ENCODE results near the gene SPATS2L. TPM values are rescaled to one million over a fixed set of nuclear protein-coding genes. Genes with fewer than 3 reads are reported as not detected.

Gene SPATS2L
- total and polyA plus RNA-seq, 12 donors = 23.4 to 104 (median 71.8) TPM

DNA sequence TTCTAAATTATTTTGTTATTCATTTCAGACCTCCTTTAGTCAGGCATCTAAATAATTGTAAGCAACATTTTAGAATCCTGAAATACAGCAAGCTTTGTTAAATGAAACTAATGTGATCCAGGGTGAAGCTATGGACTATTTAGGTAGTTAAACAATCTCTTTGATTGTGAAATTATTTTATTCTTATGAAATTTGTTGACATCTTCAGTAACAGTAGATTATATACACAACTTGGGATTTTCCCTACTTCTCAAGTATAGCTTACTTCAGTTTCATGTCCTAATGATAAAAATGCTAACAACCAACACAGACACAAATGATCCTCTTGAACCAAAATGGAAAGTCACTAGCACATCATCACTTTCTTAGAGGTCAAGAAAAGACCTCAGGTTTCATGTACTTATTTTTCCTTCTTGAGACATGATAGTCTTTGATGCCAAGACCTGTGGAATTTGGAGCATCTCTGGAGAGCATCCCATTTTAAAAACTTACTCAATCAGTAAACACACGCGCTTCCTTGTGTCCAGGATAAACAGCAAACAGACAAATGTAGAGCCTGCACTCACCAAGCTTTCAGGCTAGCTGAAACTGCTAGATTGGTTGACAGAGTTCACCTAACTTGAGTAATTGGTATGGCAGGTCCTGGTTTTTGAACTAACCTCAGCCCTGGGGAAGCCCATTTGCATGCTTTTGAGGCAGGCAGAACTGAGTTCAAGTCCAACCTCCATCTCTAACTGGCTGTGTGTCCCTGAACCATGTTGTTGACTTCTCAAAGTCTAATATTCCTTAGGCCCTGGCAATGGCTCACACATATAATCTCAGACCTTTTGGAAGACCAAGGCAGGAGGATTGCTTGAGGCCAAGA, 155.6 kb downstream of the SPATS2L start:
- TF ChIP-seq, protein P1, sequence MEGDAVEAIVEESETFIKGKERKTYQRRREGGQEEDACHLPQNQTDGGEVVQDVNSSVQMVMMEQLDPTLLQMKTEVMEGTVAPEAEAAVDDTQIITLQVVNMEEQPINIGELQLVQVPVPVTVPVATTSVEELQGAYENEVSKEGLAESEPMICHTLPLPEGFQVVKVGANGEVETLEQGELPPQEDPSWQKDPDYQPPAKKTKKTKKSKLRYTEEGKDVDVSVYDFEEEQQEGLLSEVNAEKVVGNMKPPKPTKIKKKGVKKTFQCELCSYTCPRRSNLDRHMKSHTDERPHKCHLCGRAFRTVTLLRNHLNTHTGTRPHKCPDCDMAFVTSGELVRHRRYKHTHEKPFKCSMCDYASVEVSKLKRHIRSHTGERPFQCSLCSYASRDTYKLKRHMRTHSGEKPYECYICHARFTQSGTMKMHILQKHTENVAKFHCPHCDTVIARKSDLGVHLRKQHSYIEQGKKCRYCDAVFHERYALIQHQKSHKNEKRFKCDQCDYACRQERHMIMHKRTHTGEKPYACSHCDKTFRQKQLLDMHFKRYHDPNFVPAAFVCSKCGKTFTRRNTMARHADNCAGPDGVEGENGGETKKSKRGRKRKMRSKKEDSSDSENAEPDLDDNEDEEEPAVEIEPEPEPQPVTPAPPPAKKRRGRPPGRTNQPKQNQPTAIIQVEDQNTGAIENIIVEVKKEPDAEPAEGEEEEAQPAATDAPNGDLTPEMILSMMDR (IDR thresholded peaks at IDR 0.05) = no peak
- intact Hi-C loops (cut with DNase I) = no loop called here
- 98% methylated on average over 2 of the region's 2 CpGs for WGBS, 2 donors

DNA sequence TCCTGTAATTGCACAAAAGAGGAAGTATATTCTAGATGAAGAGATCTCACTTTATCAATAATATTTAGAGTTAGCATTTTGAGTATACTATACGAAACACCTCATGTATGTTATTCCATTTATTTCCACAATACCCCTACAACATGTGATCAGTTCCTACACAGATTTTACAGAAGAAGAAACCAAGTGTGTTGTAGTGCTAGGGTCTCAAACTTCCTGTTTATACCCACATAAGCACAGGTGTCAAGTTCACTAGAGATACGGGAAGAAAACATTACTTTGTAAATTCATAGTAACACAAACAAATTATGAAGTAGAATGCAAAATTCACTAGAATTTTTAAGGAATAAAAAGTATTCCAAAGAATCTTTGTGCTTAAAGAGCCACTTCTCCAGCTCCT, 157.0 kb downstream of the SPATS2L start:
- Histone ChIP-seq H3K4me1 (peaks cover 0 to 15% (median 0%) of the 10 kb centered on the region in 9 donors), H3K4me3 (no peak overlapping the region), H3K36me3 (peaks cover 0 to 88% (median 14%) of the 10 kb centered on the region in 9 donors), H3K27me3 (no peaks in the 10 kb centered on the region), H3K27ac (no peak overlapping the region), H3K9me3 (no peaks in the 10 kb centered on the region)
- ATAC-seq (no peak), DNase-seq (no peak)
- intact Hi-C loops (cut with DNase I) = no loop called here
- TF ChIP-seq, protein P1 (IDR thresholded peaks at IDR 0.05) = no peak
- 88 to 94% methylated on average over 2 of the region's 2 CpGs for WGBS, 2 donors

More for the DNA sequence above, 155.6 kb downstream of the SPATS2L start:
- no peaks in the 10 kb centered on the region for H3K27me3 ChIP-seq
- no peaks in the 10 kb centered on the region for H3K9me3 ChIP-seq
- H3K36me3 ChIP-seq = peaks cover 0 to 76% (median 6%) of the 10 kb centered on the region in 9 donors
- H3K27ac ChIP-seq = no peak overlapping the region
- ATAC-seq (no peak), DNase-seq (no peak)
- no peak overlapping the region for H3K4me3 ChIP-seq
- H3K4me1 ChIP-seq = peaks cover 0 to 9% (median 0%) of the 10 kb centered on the region in 9 donors

DNA sequence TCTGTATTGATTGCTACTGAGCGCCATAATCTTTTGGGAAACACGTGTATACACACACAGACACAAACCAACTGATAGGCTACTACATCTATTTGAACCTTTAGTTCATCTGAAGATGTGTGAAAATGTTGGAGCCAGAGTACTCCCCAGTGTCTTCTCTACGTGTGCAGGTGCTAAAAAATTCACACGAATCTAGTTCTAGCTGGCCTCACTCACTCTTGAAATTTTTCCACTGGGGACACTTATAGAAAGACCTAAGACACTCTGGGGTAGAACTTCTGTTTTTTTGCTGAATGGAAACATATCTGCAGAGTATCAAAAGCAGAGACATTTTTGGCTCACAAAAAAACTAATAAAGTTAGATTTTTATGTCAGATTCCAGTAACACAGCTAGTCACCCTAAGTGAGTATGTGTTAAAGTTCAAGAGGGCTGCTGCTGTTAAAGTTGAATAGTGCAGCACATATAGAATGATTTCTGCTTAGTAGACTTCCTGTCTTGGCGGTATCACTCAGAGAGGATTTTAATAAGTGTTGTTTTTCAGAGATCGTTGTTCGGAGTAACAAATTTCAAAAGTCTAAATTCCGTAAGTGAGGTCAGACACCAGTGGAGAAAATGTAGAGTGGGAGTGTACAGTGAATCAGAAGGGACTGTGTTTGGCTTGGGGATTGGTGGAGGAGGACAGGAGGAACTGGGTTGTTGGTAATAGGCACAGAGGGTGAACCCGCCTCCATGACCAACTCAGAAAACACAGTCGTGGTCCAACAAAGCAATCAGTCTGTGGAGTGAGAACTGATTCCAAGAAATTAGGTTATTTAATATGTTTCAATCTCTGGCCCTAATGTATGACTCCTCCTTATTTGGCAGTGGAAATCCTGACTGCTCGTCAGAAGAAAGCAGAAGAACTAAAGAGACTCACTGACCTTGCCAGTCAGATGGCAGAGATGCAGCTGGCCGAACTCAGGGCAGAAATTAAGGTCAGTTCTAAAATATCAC, 160.2 kb downstream of the SPATS2L start:
- H3K9me3 ChIP-seq = no peaks in the 10 kb centered on the region
- TF ChIP-seq, protein P1 (IDR thresholded peaks at IDR 0.05) = no peak
- peaks cover 0 to 95% (median 29%) of the 10 kb centered on the region in 9 donors for H3K36me3 ChIP-seq
- WGBS, 2 donors = 71 to 75% methylated on average over 12 of the region's 12 CpGs
- intact Hi-C loops (cut with DNase I) = no loop called here
- peak; percentile 66 to 92 (median 81) for ATAC-seq
- H3K4me3 ChIP-seq = peak overlapping the region in 1 of 10 donors; percentile 7
- H3K27me3 ChIP-seq = no peaks in the 10 kb centered on the region
- peak in 1 of 2 donors; percentile 40 for DNase-seq
- peak overlapping the region in 6 of 10 donors; percentile 11 to 76 (median 44) for H3K27ac ChIP-seq
- H3K4me1 ChIP-seq = peaks cover 0 to 15% (median 0%) of the 10 kb centered on the region in 9 donors
